Measurements from ENCODE around the gene LRP5.

LRP5 gene

DNA sequence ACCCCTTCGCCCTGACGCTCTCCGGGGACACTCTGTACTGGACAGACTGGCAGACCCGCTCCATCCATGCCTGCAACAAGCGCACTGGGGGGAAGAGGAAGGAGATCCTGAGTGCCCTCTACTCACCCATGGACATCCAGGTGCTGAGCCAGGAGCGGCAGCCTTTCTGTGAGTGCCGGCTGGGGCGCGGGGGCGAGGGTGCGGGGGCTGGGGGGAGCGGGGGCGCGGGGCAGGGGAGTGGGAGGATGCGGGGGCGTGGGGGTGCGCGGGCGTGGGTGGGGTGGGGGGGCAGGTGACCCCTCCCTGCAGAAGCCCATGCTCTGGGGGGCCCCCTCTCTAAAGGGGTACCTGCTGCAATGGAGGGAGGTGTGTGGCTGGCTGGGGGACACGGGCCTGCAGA, 51.4 kb downstream of the LRP5 start:
- Histone ChIP-seq H3K9ac (ENCODE audit: low read depth, low read length, poor library complexity, severe bottlenecking) (no peak overlapping the region), H3K36me3 (ENCODE audit: insufficient read depth, low read length) (peaks cover 49% of the 10 kb centered on the region; the same call in 1 of the 2 replicates), H3K27me3 (ENCODE audit: insufficient read depth, low read length, poor library complexity, severe bottlenecking) (no peaks in the 10 kb centered on the region), H3K9me3 (ENCODE audit: insufficient read depth, low read depth, low read length) (no peaks in the 10 kb centered on the region), H2AFZ (ENCODE audit: low read length) (no peak overlapping the region), H4K20me1 (ENCODE audit: insufficient read depth, low read length, poor library complexity, severe bottlenecking) (no peaks in the 10 kb centered on the region), H3K4me3 (ENCODE audit: low read length, poor library complexity, severe bottlenecking) (no peak overlapping the region), H3K79me2 (ENCODE audit: insufficient read depth, low read length) (no peaks in the 10 kb centered on the region), H3K4me2 (ENCODE audit: low read depth, low read length, poor library complexity, severe bottlenecking) (no peak overlapping the region), H3K4me1 (ENCODE audit: insufficient read depth, low read length, poor library complexity, severe bottlenecking) (no peaks in the 10 kb centered on the region), H3F3A (ENCODE audit: low read depth) (no peaks in the 10 kb centered on the region), H3K9me2 (replicated peaks; ENCODE audit: low read depth, low read length) (no peaks in the 10 kb centered on the region)
- no peak for TF ChIP-seq EZH2phosphoT487 (IDR thresholded peaks at IDR 0.05; ENCODE audit: borderline replicate concordance)
- TF ChIP-seq, protein P1, sequence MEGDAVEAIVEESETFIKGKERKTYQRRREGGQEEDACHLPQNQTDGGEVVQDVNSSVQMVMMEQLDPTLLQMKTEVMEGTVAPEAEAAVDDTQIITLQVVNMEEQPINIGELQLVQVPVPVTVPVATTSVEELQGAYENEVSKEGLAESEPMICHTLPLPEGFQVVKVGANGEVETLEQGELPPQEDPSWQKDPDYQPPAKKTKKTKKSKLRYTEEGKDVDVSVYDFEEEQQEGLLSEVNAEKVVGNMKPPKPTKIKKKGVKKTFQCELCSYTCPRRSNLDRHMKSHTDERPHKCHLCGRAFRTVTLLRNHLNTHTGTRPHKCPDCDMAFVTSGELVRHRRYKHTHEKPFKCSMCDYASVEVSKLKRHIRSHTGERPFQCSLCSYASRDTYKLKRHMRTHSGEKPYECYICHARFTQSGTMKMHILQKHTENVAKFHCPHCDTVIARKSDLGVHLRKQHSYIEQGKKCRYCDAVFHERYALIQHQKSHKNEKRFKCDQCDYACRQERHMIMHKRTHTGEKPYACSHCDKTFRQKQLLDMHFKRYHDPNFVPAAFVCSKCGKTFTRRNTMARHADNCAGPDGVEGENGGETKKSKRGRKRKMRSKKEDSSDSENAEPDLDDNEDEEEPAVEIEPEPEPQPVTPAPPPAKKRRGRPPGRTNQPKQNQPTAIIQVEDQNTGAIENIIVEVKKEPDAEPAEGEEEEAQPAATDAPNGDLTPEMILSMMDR (conservative IDR thresholded peaks at IDR 0.05; ENCODE audit: low read length) = no peak

DNA sequence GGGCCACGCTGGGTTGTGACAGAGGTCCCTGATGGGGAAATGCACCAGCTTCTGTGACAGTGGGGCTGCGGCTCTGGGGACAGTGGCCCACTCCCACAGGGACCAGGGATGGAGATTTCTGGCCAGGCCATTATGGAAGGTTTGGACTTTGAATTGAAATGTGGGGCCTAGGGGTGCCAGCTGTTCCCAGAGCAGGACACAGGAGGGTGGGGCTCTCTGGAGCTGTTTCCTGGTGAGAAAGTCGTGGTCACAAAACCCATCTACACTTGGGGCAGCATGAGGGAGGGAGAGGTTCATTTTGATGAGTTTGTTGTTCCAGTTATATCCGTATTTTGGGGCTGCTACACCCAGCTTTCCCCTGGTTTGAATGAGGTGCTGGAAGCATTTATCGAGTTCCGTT, 52.2 kb downstream of the LRP5 start:
- H3K9ac ChIP-seq (ENCODE audit: low read depth, low read length, poor library complexity, severe bottlenecking) = no peak overlapping the region
- H2AFZ ChIP-seq (ENCODE audit: low read length) = no peak overlapping the region
- H3K79me2 ChIP-seq (ENCODE audit: insufficient read depth, low read length) = no peaks in the 10 kb centered on the region
- no peak overlapping the region for H3K4me2 ChIP-seq (ENCODE audit: low read depth, low read length, poor library complexity, severe bottlenecking)
- H3F3A ChIP-seq (ENCODE audit: low read depth) = no peaks in the 10 kb centered on the region
- no peaks in the 10 kb centered on the region for H3K9me2 ChIP-seq (replicated peaks; ENCODE audit: low read depth, low read length)
- H3K27me3 ChIP-seq (ENCODE audit: insufficient read depth, low read length, poor library complexity, severe bottlenecking) = no peaks in the 10 kb centered on the region
- no peak for TF ChIP-seq EZH2phosphoT487 (IDR thresholded peaks at IDR 0.05; ENCODE audit: borderline replicate concordance)
- TF ChIP-seq, protein P1 (conservative IDR thresholded peaks at IDR 0.05; ENCODE audit: low read length) = no peak
- H3K4me3 ChIP-seq (ENCODE audit: low read length, poor library complexity, severe bottlenecking) = no peak overlapping the region
- H3K36me3 ChIP-seq (ENCODE audit: insufficient read depth, low read length) = peaks cover 45% of the 10 kb centered on the region; the same call in 1 of the 2 replicates
- H3K9me3 ChIP-seq (ENCODE audit: insufficient read depth, low read depth, low read length) = no peaks in the 10 kb centered on the region
- H4K20me1 ChIP-seq (ENCODE audit: insufficient read depth, low read length, poor library complexity, severe bottlenecking) = no peaks in the 10 kb centered on the region
- no peaks in the 10 kb centered on the region for H3K4me1 ChIP-seq (ENCODE audit: insufficient read depth, low read length, poor library complexity, severe bottlenecking)

DNA sequence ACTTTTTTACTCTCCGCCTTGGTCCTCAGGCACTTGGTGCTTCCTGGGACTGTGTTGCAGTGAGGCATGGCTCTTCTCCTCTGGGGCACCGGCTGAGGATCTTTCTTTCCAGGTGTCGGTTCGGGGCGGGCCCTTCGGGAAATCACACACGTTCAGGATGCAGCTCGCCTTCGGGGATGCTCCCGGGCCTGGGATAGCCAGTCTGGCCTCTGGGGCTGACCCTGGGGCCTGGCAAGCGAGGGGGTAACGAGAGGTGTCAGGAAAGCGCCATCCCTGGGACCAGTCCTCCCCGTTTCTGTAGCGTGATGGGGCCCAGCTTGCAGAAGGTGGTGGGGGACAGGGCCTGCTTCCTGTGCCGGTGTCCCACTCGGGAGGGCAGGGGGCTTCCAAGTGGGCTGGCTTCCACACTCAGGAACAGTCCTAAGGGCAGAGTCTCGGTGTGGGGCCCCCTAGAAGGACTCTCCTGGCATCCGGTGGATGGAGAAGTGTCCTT, 53.6 kb downstream of the LRP5 start:
- H3K4me2 ChIP-seq (ENCODE audit: low read depth, low read length, poor library complexity, severe bottlenecking) = no peak overlapping the region
- H3K4me3 ChIP-seq (ENCODE audit: low read length, poor library complexity, severe bottlenecking) = no peak overlapping the region
- H3F3A ChIP-seq (ENCODE audit: low read depth) = no peaks in the 10 kb centered on the region
- H3K9ac ChIP-seq (ENCODE audit: low read depth, low read length, poor library complexity, severe bottlenecking) = no peak overlapping the region
- no peaks in the 10 kb centered on the region for H3K9me3 ChIP-seq (ENCODE audit: insufficient read depth, low read depth, low read length)
- TF ChIP-seq EZH2phosphoT487 (IDR thresholded peaks at IDR 0.05; ENCODE audit: borderline replicate concordance) = no peak
- H4K20me1 ChIP-seq (ENCODE audit: insufficient read depth, low read length, poor library complexity, severe bottlenecking) = no peaks in the 10 kb centered on the region
- H2AFZ ChIP-seq (ENCODE audit: low read length) = no peak overlapping the region
- no peaks in the 10 kb centered on the region for H3K79me2 ChIP-seq (ENCODE audit: insufficient read depth, low read length)
- H3K4me1 ChIP-seq (ENCODE audit: insufficient read depth, low read length, poor library complexity, severe bottlenecking) = no peaks in the 10 kb centered on the region
- H3K27me3 ChIP-seq (ENCODE audit: insufficient read depth, low read length, poor library complexity, severe bottlenecking) = no peaks in the 10 kb centered on the region
- H3K36me3 ChIP-seq (ENCODE audit: insufficient read depth, low read length) = peaks cover 35% of the 10 kb centered on the region; the same call in 1 of the 2 replicates
- no peaks in the 10 kb centered on the region for H3K9me2 ChIP-seq (replicated peaks; ENCODE audit: low read depth, low read length)

DNA sequence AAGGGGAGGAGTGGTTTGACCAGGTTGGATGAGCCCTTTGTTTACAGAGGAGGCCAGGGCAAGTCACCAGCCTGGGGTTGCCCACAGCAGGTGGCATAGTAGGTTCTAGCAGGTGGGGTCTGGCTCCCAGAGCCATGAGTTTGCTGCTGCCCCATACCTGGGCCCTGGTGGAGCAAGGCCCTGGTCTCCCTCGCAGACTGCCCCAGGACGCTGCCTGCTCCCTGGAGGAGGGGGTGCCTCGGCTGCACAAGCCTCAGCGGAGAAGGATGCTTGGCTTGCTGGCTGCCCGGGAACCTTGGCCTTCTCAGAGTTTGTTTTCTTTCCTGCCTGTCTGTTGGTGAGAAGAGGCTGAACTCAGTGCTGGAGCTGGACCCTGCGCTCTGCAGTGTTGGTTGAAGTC, 54.9 kb downstream of the LRP5 start:
- no peak for TF ChIP-seq EZH2phosphoT487 (IDR thresholded peaks at IDR 0.05; ENCODE audit: borderline replicate concordance)
- TF ChIP-seq, protein P1 (conservative IDR thresholded peaks at IDR 0.05; ENCODE audit: low read length) = no peak
- Histone ChIP-seq H3K9me3 (ENCODE audit: insufficient read depth, low read depth, low read length) (no peaks in the 10 kb centered on the region), H3K9me2 (replicated peaks; ENCODE audit: low read depth, low read length) (no peaks in the 10 kb centered on the region), H3K27me3 (ENCODE audit: insufficient read depth, low read length, poor library complexity, severe bottlenecking) (no peaks in the 10 kb centered on the region), H3K4me2 (ENCODE audit: low read depth, low read length, poor library complexity, severe bottlenecking) (no peak overlapping the region), H3F3A (ENCODE audit: low read depth) (no peaks in the 10 kb centered on the region), H3K36me3 (ENCODE audit: insufficient read depth, low read length) (peaks cover 32% of the 10 kb centered on the region; the same call in 1 of the 2 replicates), H3K79me2 (ENCODE audit: insufficient read depth, low read length) (no peaks in the 10 kb centered on the region), H4K20me1 (ENCODE audit: insufficient read depth, low read length, poor library complexity, severe bottlenecking) (no peaks in the 10 kb centered on the region), H3K4me1 (ENCODE audit: insufficient read depth, low read length, poor library complexity, severe bottlenecking) (no peaks in the 10 kb centered on the region), H3K9ac (ENCODE audit: low read depth, low read length, poor library complexity, severe bottlenecking) (no peak overlapping the region), H2AFZ (ENCODE audit: low read length) (no peak overlapping the region), H3K4me3 (ENCODE audit: low read length, poor library complexity, severe bottlenecking) (no peak overlapping the region)

Measured in Loucy (cell line).